Measurements from ENCODE around the gene ARL6IP6. TPM values are rescaled to one million over a fixed set of nuclear protein-coding genes. Genes with fewer than 3 reads are reported as not detected.
A peak's percentile ranks its signal among the peaks of the same experiment; 100 is the strongest.
"Not testable (repeated sequence)": the region's sequence is repeated elsewhere in the genome, so short reads cannot be mapped to it uniquely, and the experiment has no call there.

Gene ARL6IP6
- total and polyA plus RNA-seq, 2 of the 13 experiments (the other 11 are each of a cell fraction or from before 2014, with no cell fraction given): 45.0 to 65.9 TPM

- H3K27ac ChIP-seq (ENCODE audit: extremely low read length, insufficient read depth, low read length): no peak overlapping the region
- no peak for TF ChIP-seq ZC3H13 (CRISPR knock-in tag; IDR thresholded peaks at IDR 0.05)
- no peak for TF ChIP-seq POGZ (CRISPR knock-in tag; IDR thresholded peaks at IDR 0.05)
- TF ChIP-seq STAG1 (CRISPR knock-in tag; IDR thresholded peaks at IDR 0.05): peak; percentile 65
- no peak for TF ChIP-seq CBX2 (IDR thresholded peaks at IDR 0.05; ENCODE audit: low read depth, low read length)
- TF ChIP-seq CBX2 (CRISPR knock-in tag; IDR thresholded peaks at IDR 0.05; ENCODE audit: low read depth): no peak
- TF ChIP-seq CTCF (CRISPR knock-in tag; IDR thresholded peaks at IDR 0.05): peak; percentile 53
- no peak for TF ChIP-seq FOXO4 (CRISPR knock-in tag; conservative IDR thresholded peaks at IDR 0.05)
- no peak for TF ChIP-seq REL (CRISPR knock-in tag; conservative IDR thresholded peaks at IDR 0.05)
- TF ChIP-seq DR1 (CRISPR knock-in tag; IDR thresholded peaks at IDR 0.05): no peak
- 74% methylated on average over 3 of the region's 3 CpGs for WGBS (ENCODE audit: low lambda C conversion rate)
- POLR2A ChIA-PET: interaction anchor here (1.5 kb wide), 1 partner anchor 26 kb away, joined by 4 read pairs; the partner anchor contains the start of gene PRPF40A
- in situ Hi-C loops (cut with HindIII; ENCODE audit: extremely low pct_ligation_motif_present, low pct_unique_long_range_greater_than_20kb): loop anchor here (25.0 kb wide), 1 partner anchor 744 kb away; the partner anchor contains the start of gene RPRM
- H3K79me2 ChIP-seq (ENCODE audit: insufficient read depth, low read length): no peaks in the 10 kb centered on the region
- H3K36me3 ChIP-seq (replicated peaks in 1 of 2; ENCODE audit: control insufficient read depth in 1 of 2, insufficient read depth in 2 of 2, low read length in 2 of 2): peaks cover 10 to 21% of the 10 kb centered on the region in 2 experiments; a peak in 4 of 5 replicates
- DNase-seq (ENCODE audit: low spot score) (peak; percentile 46), FAIRE-seq (peak; percentile 71), ATAC-seq (peak; percentile 92)
- no peaks in the 10 kb centered on the region for H3K27me3 ChIP-seq (ENCODE audit: control insufficient read depth in 1 of 2, insufficient read depth in 2 of 2, low read length in 2 of 2)
- H3K4me2 ChIP-seq (ENCODE audit: low read depth, low read length): no peak overlapping the region
- H4K20me1 ChIP-seq (ENCODE audit: insufficient read depth, low read length): no peaks in the 10 kb centered on the region
- intact Hi-C loops (cut with micrococcal nuclease; ENCODE audit: unreplicated experiment): loop anchor here (5.0 kb wide), 3 partner anchors 549 to 779 kb away; partner anchors contain the start of gene STAM2
- H3K4me1 ChIP-seq (ENCODE audit: insufficient read depth, low read length): no peaks in the 10 kb centered on the region
- H3K9ac ChIP-seq (ENCODE audit: insufficient read depth, low read depth, low read length): no peak overlapping the region
- no peak overlapping the region for H3K4me3 ChIP-seq (replicated peaks in 1 of 3; ENCODE audit: insufficient read depth in 1 of 3, low read depth in 2 of 3, low read length in 3 of 3)
- H2AFZ ChIP-seq (ENCODE audit: low read length): no peak overlapping the region
- no TSS peak for BruUV-seq (replicated peaks)
- CTCF ChIA-PET (ENCODE audit: low intra/inter-chr PET ratio, low total read pairs): no interaction called here
- no peaks in the 10 kb centered on the region for H3K9me3 ChIP-seq (ENCODE audit: low read length)
Measured at GRCh38 chr2:152743002-152743401, 24.6 kb downstream of the ARL6IP6 start.

- ATAC-seq; H4K20me1 ChIP-seq (ENCODE audit: insufficient read depth, low read length); H3K9me3 ChIP-seq (ENCODE audit: low read length); H3K4me1 ChIP-seq (ENCODE audit: insufficient read depth, low read length); intact Hi-C loops (cut with micrococcal nuclease; ENCODE audit: unreplicated experiment); H3K27ac ChIP-seq (ENCODE audit: extremely low read length, insufficient read depth, low read length); CTCF ChIA-PET (ENCODE audit: low intra/inter-chr PET ratio, low total read pairs); H2AFZ ChIP-seq (ENCODE audit: low read length); H3K4me2 ChIP-seq (ENCODE audit: low read depth, low read length); DNase-seq (ENCODE audit: low spot score); H3K79me2 ChIP-seq (ENCODE audit: insufficient read depth, low read length); H3K4me3 ChIP-seq (replicated peaks in 1 of 3; ENCODE audit: insufficient read depth in 1 of 3, low read depth in 2 of 3, low read length in 3 of 3); POLR2A ChIA-PET; FAIRE-seq; H3K27me3 ChIP-seq (ENCODE audit: control insufficient read depth in 1 of 2, insufficient read depth in 2 of 2, low read length in 2 of 2); BruUV-seq (replicated peaks); H3K9ac ChIP-seq (ENCODE audit: insufficient read depth, low read depth, low read length): not testable (repeated sequence)
- WGBS (ENCODE audit: low lambda C conversion rate): 96% methylated on average over 4 of the region's 4 CpGs
- H3K36me3 ChIP-seq (replicated peaks in 1 of 2; ENCODE audit: control insufficient read depth in 1 of 2, insufficient read depth in 2 of 2, low read length in 2 of 2): peaks cover 4 to 15% of the 10 kb centered on the region in 2 experiments; a peak in 3 of 5 replicates
- in situ Hi-C loops (cut with HindIII; ENCODE audit: extremely low pct_ligation_motif_present, low pct_unique_long_range_greater_than_20kb): loop anchor here (25.0 kb wide), 1 partner anchor 740 kb away; the partner anchor contains the start of gene RPRM
Measured at GRCh38 chr2:152747751-152748150, 29.3 kb downstream of the ARL6IP6 start.
